ENCODE results near the gene DUSP6.
A peak's percentile ranks its signal among the peaks of the same experiment; 100 is the strongest.

The DUSP6 gene

GRCh38 chr12:89373763-89374572, 21.7 kb upstream of the DUSP6 start:
- no peak for DNase-seq

- DNase-seq, result no peak
Measured at GRCh38 chr12:89372584-89373370, 20.5 kb upstream of the DUSP6 start.

- DNase-seq, result no peak
Measured at GRCh38 chr12:89370850-89371249, 18.5 kb upstream of the DUSP6 start.

GRCh38 chr12:89370421-89370831, 18.1 kb upstream of the DUSP6 start:
- DNase-seq, result peak; percentile 13

- no peak for DNase-seq
Measured at GRCh38 chr12:89369166-89369565, 16.9 kb upstream of the DUSP6 start.

GRCh38 chr12:89368391-89368790, 16.1 kb upstream of the DUSP6 start:
- DNase-seq, result no peak

GRCh38 chr12:89366676-89367364, 14.5 kb upstream of the DUSP6 start:
- no peak for DNase-seq

GRCh38 chr12:89364631-89365030, 12.3 kb upstream of the DUSP6 start:
- no peak for DNase-seq

GRCh38 chr12:89364058-89364457, 11.8 kb upstream of the DUSP6 start:
- no peak for DNase-seq

GRCh38 chr12:89363582-89363981, 11.3 kb upstream of the DUSP6 start:
- DNase-seq, result no peak

- DNase-seq, result no peak
Measured at GRCh38 chr12:89363084-89363483, 10.8 kb upstream of the DUSP6 start.

GRCh38 chr12:89359615-89360014, 7.3 kb upstream of the DUSP6 start:
- no peak for DNase-seq

GRCh38 chr12:89358805-89359204, 6.5 kb upstream of the DUSP6 start:
- no peak for DNase-seq

- no peak for DNase-seq
Measured at GRCh38 chr12:89357297-89357730, 5.0 kb upstream of the DUSP6 start.

GRCh38 chr12:89356069-89356665, 3.9 kb upstream of the DUSP6 start:
- no peak for DNase-seq

- DNase-seq, result no peak
Measured at GRCh38 chr12:89355243-89356068, 3.2 kb upstream of the DUSP6 start.

GRCh38 chr12:89354612-89355067, 2.3 kb upstream of the DUSP6 start:
- no peak for DNase-seq

GRCh38 chr12:89353823-89354611, 1.7 kb upstream of the DUSP6 start:
- peak; percentile 70 for DNase-seq

- peak; percentile 60 for DNase-seq
Measured at GRCh38 chr12:89353188-89353822, 1.0 kb upstream of the DUSP6 start.

- DNase-seq, result no peak
Measured at GRCh38 chr12:89352242-89352491, 134 bp downstream of the DUSP6 start.

All from GDM1 (cell line).